SK-N-SH treated with all-trans-retinoic acid at 6 μM for 48 hours (cell line): Measurements from ENCODE around the gene CEP89.
"Not testable (repeated sequence)": the region's sequence is repeated elsewhere in the genome, so short reads cannot be mapped to it uniquely, and the experiment has no call there.

Source experiments
- ATAC-seq: fragments of 200-7000 bp; cut with Tn5 transposase; 3 replicates; pipeline ENCODE4 v1.9.1; 2020; ENCODE audit warnings: mild to moderate bottlenecking, moderate library complexity
- ARNTL ChIP-seq: fragments of 450-650 bp; formaldehyde crosslinking; IDR thresholded peaks from 2 replicates; pipeline ENCODE4 v1.5.0; 2020; ENCODE audit warnings: low read depth, mild to moderate bottlenecking, moderate library complexity, borderline replicate concordance
- BACH2 ChIP-seq: fragments of 250-450 bp; sonication (Bioruptor Pico); IDR thresholded peaks from 2 replicates; pipeline ENCODE4 v1.9.0; 2021; ENCODE audit warnings: mild to moderate bottlenecking, borderline replicate concordance
- CSDC2 ChIP-seq: fragments of 250-450 bp; sonication (Bioruptor Pico); IDR thresholded peaks from 2 replicates; pipeline ENCODE4 v1.5.0; 2020; ENCODE audit warnings: mild to moderate bottlenecking, moderate library complexity
- ESRRG ChIP-seq: fragments of 250-450 bp; sonication (Bioruptor Pico); IDR thresholded peaks from 2 replicates; pipeline ENCODE4 v1.6.1; 2021; ENCODE audit warnings: mild to moderate bottlenecking
- GLIS3 ChIP-seq: fragments of 250-450 bp; sonication (Bioruptor Pico); IDR thresholded peaks from 2 replicates; pipeline ENCODE4 v1.5.0; 2020; ENCODE audit warnings: mild to moderate bottlenecking, moderate library complexity
- PPARA ChIP-seq: fragments of 250-450 bp; sonication (Bioruptor Pico); IDR thresholded peaks from 2 replicates; pipeline ENCODE4 v1.5.0; 2020; ENCODE audit warnings: mild to moderate bottlenecking, borderline replicate concordance
- SNAI2 ChIP-seq: fragments of 250-450 bp; sonication (Bioruptor Pico); IDR thresholded peaks from 2 replicates; pipeline ENCODE4 v1.5.0; 2020; ENCODE audit warnings: mild to moderate bottlenecking, moderate library complexity
- ZNF565 ChIP-seq: fragments of 450-650 bp; formaldehyde crosslinking; conservative IDR thresholded peaks from 2 replicates; pipeline ENCODE4 v1.5.0; 2020; ENCODE audit warnings: low read depth, mild to moderate bottlenecking, moderate library complexity
- TF ChIP-seq, protein P1 (sequence below): fragments of 250-450 bp; sonication (Bioruptor Pico); IDR thresholded peaks from 2 replicates; pipeline ENCODE4 v1.5.1; 2021; ENCODE audit warnings: mild to moderate bottlenecking, moderate library complexity
- TF ChIP-seq, protein P2 (sequence below): fragments of 250-450 bp; sonication (Bioruptor Pico); IDR thresholded peaks from 2 replicates; pipeline ENCODE4 v1.8.0; 2021; ENCODE audit warnings: low read depth, mild to moderate bottlenecking, moderate library complexity, borderline replicate concordance
- TF ChIP-seq, protein P3 (sequence below): fragments of 250-450 bp; sonication (Bioruptor Pico); IDR thresholded peaks from 2 replicates; pipeline ENCODE4 v1.8.0; 2020; ENCODE audit warnings: mild to moderate bottlenecking, moderate library complexity, borderline replicate concordance
- TF ChIP-seq, protein P4 (sequence below): fragments of 250-450 bp; sonication (Bioruptor Pico); IDR thresholded peaks from 2 replicates; pipeline ENCODE4 v1.5.1; 2020; ENCODE audit warnings: low read depth, mild to moderate bottlenecking, moderate library complexity
- TF ChIP-seq, protein P5 (sequence below): fragments of 250-450 bp; sonication (Bioruptor Pico); IDR thresholded peaks from 2 replicates; pipeline ENCODE4 v1.5.0; 2020; ENCODE audit warnings: mild to moderate bottlenecking, moderate library complexity

Gene CEP89

DNA sequence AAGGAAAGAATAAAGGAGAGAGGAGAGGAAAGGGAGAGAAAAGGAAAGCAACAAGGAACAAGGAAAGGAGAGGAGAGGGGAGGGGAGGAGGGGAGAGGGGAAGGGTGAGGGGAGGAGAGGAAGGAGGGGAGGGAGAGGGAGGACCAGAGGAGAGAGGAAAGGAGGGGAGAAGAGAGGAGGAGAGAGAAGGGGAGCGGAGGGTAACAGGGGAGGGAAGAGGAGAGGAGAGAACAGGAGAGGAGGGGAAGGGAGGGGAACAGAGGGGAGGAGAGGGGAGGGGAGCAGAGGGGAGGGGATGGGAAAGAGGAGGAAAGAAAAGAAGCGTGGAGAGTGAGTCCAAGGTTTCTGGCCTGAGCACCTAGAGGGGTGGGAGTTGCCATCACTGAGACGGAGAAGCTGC is 27.0 kb upstream of the CEP89 start:
- TF ChIP-seq, protein P1, sequence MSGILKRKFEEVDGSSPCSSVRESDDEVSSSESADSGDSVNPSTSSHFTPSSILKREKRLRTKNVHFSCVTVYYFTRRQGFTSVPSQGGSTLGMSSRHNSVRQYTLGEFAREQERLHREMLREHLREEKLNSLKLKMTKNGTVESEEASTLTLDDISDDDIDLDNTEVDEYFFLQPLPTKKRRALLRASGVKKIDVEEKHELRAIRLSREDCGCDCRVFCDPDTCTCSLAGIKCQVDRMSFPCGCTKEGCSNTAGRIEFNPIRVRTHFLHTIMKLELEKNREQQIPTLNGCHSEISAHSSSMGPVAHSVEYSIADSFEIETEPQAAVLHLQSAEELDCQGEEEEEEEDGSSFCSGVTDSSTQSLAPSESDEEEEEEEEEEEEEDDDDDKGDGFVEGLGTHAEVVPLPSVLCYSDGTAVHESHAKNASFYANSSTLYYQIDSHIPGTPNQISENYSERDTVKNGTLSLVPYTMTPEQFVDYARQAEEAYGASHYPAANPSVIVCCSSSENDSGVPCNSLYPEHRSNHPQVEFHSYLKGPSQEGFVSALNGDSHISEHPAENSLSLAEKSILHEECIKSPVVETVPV (CRISPR knock-in tag): no peak
- no peak for TF ChIP-seq SNAI2 (CRISPR knock-in tag)
- no peak for ATAC-seq

DNA sequence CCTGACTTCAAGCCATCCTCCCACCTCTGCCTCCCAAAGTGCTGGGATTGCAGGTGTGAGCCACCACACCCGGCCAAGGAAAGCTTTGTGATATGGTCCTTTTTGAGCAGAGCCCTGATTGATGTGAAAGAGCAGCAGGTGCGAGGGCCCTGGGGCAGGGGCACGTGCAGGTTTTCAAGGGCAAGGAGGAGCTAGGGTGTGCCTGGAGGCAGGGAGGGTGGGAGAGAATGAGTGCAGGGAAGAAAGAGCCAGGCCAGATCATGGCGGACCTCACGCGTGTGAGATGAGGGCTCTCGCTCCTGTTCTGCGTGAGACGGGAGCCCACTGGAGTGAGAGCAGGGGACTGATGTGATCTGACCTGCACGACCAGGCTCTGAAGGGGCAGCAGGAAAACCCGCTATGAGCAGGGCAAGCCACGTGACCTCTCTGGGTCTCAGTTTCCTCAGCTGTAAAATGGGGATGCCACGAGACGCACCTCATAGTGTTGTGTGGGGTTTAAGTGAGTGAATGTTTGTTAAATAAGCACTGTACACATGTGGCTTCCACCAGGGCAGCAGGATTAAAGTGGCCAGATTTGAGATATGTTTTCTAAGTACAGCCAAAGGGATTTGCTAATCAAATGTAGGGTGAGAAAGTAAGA is 26.1 kb upstream of the CEP89 start:
- no peak for ATAC-seq
- TF ChIP-seq, protein P2, sequence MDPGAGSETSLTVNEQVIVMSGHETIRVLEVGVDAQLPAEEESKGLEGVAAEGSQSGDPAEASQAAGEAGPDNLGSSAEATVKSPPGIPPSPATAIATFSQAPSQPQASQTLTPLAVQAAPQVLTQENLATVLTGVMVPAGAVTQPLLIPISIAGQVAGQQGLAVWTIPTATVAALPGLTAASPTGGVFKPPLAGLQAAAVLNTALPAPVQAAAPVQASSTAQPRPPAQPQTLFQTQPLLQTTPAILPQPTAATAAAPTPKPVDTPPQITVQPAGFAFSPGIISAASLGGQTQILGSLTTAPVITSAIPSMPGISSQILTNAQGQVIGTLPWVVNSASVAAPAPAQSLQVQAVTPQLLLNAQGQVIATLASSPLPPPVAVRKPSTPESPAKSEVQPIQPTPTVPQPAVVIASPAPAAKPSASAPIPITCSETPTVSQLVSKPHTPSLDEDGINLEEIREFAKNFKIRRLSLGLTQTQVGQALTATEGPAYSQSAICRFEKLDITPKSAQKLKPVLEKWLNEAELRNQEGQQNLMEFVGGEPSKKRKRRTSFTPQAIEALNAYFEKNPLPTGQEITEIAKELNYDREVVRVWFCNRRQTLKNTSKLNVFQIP: no peak
- TF ChIP-seq BACH2 (CRISPR knock-in tag): no peak
- TF ChIP-seq, all 23 proteins: peak for 0

DNA sequence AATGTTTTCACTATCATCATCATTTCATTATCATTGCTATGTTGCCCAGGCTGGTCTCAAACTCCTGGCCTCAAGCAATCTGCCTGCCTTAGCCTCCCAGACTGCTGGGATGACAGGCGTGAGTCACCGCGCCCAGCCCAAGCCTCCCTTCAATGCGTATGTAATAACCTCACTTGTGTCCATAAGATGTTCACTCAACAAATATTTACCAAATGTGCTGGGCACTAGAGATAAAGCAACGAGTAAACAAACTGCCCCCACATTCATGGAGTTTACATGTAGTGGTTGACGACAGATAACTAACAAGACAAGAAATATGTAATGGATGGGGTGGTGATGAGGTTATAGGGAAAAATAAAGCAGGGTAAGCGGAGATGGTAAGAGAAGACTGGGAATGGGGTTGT is 25.3 kb upstream of the CEP89 start:
- not testable (repeated sequence) for ATAC-seq

DNA sequence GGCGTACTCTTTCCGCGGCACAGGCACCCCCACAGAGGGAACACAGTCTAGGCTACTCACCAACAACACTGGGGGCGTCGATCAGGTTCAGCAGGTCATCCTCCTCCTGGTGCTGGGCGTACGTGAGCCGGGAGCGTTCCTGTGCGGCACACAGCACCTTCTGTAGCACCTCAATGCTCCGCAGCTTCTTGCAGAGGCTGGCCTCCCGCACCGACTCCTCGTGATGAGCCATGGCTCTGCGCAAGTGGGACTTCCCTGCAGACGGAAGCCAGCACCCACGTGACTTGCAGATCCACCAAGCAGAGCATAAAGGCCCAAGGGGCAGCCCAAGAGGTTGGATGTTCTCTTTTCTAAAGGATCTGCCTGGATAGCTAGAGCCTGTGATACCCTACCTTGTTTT is 24.2 kb upstream of the CEP89 start:
- not testable (repeated sequence) for ATAC-seq

DNA sequence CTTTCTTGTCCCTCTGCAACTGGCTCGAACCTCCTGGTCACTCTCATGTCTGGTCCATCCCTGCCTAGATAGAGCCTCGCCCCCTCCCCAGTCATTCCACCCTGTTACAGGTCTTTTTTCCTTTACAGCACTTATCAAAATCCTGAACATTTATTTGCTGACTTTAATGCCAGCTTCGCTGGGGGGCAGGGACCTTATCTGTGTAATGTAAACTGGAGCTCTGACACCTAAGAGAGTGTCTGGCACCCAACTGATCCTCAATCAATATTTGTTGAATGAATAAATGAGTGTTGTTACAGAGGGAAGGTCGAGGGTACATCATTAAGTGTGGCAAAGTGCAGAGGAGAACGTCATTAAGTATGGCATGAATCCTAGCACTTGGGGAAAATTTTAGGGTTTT is 17.0 kb upstream of the CEP89 start:
- TF ChIP-seq ARNTL (CRISPR knock-in tag): no peak
- TF ChIP-seq, protein P3, sequence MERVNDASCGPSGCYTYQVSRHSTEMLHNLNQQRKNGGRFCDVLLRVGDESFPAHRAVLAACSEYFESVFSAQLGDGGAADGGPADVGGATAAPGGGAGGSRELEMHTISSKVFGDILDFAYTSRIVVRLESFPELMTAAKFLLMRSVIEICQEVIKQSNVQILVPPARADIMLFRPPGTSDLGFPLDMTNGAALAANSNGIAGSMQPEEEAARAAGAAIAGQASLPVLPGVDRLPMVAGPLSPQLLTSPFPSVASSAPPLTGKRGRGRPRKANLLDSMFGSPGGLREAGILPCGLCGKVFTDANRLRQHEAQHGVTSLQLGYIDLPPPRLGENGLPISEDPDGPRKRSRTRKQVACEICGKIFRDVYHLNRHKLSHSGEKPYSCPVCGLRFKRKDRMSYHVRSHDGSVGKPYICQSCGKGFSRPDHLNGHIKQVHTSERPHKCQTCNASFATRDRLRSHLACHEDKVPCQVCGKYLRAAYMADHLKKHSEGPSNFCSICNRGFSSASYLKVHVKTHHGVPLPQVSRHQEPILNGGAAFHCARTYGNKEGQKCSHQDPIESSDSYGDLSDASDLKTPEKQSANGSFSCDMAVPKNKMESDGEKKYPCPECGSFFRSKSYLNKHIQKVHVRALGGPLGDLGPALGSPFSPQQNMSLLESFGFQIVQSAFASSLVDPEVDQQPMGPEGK (CRISPR knock-in tag): no peak
- no peak for ATAC-seq

DNA sequence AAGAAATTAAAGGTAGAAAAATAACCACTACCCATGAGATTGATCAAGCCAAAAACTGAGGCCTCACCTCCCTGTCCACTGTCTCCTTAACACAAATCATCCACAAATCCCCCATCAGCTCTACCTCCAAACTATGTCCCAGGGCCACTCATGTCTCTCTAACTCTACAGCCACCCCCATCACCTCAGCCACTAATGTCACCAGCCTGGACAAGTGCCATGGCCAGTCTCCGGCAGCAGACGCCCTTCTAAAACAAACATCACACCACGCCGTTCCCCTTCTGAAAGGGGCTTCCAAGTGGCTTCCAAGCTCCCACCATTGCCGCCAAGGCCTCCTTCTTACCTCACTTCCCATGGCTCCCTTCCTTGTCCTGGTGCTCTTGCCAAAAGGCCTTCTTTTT is 16.5 kb upstream of the CEP89 start:
- ATAC-seq: not testable (repeated sequence)

DNA sequence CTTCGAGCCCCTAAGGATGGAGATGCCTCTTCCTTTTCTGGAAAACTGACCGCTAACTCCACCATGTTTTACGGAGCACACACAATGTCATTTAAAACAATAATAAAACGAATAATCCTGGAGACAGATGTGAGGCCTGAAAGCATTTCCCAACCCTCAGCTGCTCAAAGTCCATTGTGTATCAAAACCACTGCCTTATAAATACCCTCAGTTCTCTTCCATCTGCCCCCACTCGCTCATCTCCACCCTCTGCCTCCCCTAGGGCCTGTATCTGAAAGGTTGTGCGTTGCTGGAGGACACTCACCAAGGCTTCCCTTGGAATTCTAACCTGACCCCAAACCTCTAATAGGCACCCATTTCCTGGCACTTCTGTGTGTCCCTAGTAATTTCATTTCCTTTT is 10.7 kb upstream of the CEP89 start:
- ATAC-seq: not testable (repeated sequence)

DNA sequence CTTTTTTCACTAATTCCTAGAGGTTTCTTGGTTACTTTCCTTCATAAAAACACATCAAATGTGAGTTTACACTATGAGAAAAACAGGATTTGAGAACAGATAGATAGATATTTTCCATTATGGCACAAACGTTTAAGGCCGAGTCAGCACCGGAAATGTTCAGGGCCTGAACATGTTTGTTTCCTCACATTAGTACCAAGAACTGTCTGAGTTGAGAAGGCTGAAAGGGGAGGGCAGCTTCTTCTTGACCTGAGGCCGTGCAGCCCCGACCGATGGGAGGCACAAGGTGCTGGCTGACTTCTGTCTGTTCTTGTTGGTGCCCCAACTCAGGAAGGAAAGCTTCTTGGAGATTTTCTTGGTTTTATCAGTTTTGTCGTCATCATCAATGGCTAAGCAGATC is 8.0 kb upstream of the CEP89 start:
- ATAC-seq: not testable (repeated sequence)

DNA sequence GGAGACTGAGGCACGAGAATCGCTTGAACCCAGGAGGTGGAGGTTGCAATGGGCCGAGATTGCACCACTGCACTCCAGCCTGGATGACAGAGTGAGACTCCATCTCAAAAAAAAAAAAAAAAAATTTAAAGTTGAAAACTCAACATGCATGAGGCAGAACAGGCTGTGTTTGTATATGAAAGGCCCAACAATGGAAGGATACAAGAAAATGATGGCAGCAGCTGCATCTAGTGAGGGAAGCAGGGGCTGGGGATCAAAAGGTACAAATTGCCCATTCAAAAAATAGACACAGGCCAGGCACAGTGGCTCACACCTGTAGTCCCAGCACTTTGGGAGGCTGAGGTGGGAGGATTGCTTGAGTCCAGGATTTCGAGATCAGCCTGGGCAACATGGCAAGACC is 6.1 kb upstream of the CEP89 start:
- not testable (repeated sequence) for ATAC-seq

DNA sequence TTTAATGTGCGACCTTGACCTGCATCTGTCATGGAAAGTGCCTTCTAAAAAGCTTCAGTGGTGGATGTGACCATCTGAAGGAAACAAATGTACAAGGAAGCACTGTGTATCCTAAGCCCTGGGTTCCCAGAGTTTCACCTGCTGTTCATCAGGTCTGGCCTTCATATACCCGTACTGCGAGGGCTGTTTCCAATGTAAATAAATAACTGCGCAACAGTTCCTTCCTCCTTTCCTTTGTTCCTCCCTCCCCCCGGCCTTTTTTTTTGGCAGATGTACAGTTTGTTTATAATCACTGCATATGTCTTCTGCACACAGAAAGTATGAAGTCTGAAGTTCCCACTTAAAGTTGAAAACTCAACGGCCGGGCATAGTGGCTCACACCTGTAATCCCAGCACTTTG is 5.5 kb upstream of the CEP89 start:
- TF ChIP-seq PPARA (CRISPR knock-in tag) (no peak), SNAI2 (CRISPR knock-in tag) (no peak), ESRRG (CRISPR knock-in tag) (no peak)
- no peak for ATAC-seq

DNA sequence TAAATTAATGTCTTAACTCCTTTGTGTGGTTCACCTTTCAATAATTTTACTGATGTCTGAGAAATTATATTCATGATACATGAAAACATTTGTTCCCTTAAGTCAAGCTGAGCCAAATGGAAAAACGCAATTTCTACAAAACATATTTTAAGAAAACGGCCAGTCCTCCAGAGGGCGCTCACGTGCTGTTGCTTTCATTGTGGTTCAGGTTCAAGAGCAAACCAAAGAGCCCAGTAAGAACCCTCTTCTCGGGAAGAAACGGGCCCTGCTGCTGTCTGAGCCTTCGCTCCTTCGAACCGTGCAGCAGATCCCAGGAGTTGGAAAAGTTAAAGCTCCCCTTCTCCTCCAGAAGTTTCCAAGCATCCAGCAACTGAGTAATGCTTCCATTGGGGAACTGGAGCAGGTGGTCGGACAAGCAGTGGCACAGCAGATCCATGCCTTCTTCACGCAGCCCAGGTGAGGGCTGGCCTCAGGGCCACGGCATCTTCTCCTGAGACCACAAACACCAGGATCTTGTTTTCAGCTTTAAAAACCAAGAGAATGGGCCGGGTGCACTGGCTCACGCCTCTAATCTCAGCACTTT is 4.6 kb upstream of the CEP89 start:
- no peak for ATAC-seq
- TF ChIP-seq, protein P4, sequence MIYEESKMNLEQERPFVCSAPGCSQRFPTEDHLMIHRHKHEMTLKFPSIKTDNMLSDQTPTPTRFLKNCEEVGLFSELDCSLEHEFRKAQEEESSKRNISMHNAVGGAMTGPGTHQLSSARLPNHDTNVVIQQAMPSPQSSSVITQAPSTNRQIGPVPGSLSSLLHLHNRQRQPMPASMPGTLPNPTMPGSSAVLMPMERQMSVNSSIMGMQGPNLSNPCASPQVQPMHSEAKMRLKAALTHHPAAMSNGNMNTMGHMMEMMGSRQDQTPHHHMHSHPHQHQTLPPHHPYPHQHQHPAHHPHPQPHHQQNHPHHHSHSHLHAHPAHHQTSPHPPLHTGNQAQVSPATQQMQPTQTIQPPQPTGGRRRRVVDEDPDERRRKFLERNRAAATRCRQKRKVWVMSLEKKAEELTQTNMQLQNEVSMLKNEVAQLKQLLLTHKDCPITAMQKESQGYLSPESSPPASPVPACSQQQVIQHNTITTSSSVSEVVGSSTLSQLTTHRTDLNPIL (CRISPR knock-in tag): no peak
- TF ChIP-seq, protein P5, sequence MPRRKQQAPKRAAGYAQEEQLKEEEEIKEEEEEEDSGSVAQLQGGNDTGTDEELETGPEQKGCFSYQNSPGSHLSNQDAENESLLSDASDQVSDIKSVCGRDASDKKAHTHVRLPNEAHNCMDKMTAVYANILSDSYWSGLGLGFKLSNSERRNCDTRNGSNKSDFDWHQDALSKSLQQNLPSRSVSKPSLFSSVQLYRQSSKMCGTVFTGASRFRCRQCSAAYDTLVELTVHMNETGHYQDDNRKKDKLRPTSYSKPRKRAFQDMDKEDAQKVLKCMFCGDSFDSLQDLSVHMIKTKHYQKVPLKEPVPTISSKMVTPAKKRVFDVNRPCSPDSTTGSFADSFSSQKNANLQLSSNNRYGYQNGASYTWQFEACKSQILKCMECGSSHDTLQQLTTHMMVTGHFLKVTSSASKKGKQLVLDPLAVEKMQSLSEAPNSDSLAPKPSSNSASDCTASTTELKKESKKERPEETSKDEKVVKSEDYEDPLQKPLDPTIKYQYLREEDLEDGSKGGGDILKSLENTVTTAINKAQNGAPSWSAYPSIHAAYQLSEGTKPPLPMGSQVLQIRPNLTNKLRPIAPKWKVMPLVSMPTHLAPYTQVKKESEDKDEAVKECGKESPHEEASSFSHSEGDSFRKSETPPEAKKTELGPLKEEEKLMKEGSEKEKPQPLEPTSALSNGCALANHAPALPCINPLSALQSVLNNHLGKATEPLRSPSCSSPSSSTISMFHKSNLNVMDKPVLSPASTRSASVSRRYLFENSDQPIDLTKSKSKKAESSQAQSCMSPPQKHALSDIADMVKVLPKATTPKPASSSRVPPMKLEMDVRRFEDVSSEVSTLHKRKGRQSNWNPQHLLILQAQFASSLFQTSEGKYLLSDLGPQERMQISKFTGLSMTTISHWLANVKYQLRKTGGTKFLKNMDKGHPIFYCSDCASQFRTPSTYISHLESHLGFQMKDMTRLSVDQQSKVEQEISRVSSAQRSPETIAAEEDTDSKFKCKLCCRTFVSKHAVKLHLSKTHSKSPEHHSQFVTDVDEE (CRISPR knock-in tag): no peak
- TF ChIP-seq SNAI2 (CRISPR knock-in tag): no peak
- no peak for TF ChIP-seq ZNF565 (CRISPR knock-in tag)
- no peak for TF ChIP-seq BACH2 (CRISPR knock-in tag)
- TF ChIP-seq CSDC2: no peak
- TF ChIP-seq GLIS3 (CRISPR knock-in tag): no peak
